Keratinocyte (primary cell): Measurements from ENCODE around the gene ZFYVE21. TPM values are rescaled to one million over a fixed set of nuclear protein-coding genes. Genes with fewer than 3 reads are reported as not detected.

Experiments
- DNase-seq: peaks from one replicate; pipeline ENCODE4 v3.0.0-alpha.2; 2011; ENCODE audit warnings: low read depth, missing footprints, low spot score
- FAIRE-seq: peaks from 2 replicates; lab custom pipeline; 2011; peaks lifted over from hg19 to GRCh38; lab: Jason Lieb, UNC
- H2AFZ ChIP-seq: 2 replicates; pipeline ENCODE4 v1.6.0; 2012; ENCODE audit warnings: low read length, control low read depth, inconsistent platforms; ENCODE audit not compliant: control insufficient read depth
- H3K27ac ChIP-seq: 2 replicates; pipeline ENCODE4 v1.5.1; 2011; ENCODE audit warnings: low read length; ENCODE audit not compliant: control insufficient read depth, insufficient read depth
- H3K27me3 ChIP-seq: 3 replicates; pipeline ENCODE4 v1.6.0; 2011; ENCODE audit warnings: low read length; ENCODE audit not compliant: control insufficient read depth, insufficient read depth; ENCODE audit errors: extremely low read depth
- H3K36me3 ChIP-seq, 2 experiments: 2 replicates in 1 of 2; 3 replicates in 1 of 2; pipeline ENCODE4 v1.5.1; 2011; ENCODE audit warnings: low read length in 2 of 2, mild to moderate bottlenecking in 1 of 2; ENCODE audit not compliant: control insufficient read depth in 2 of 2, insufficient read depth in 2 of 2; ENCODE audit errors: extremely low read depth in 1 of 2
- H3K4me1 ChIP-seq: 3 replicates; pipeline ENCODE4 v1.5.1; 2011; ENCODE audit warnings: low read length; ENCODE audit not compliant: control insufficient read depth, insufficient read depth; ENCODE audit errors: extremely low read depth
- H3K4me2 ChIP-seq: 3 replicates; pipeline ENCODE4 v1.6.0; 2011; ENCODE audit warnings: low read depth, low read length; ENCODE audit not compliant: control insufficient read depth, insufficient read depth; ENCODE audit errors: extremely low read depth
- H3K4me3 ChIP-seq, 3 experiments: fragments of 200-600 bp in 1 of 3; sonication (generic) in 1 of 3; 2 replicates in 2 of 3; 3 replicates in 1 of 3; pipeline ENCODE4 v1.5.1; 2011 to 2016; ENCODE audit warnings: low read length in 3 of 3, mild to moderate bottlenecking in 3 of 3, control low read depth in 2 of 3, inconsistent platforms in 1 of 3, low read depth in 1 of 3, mixed read lengths in 1 of 3, mixed run types in 1 of 3, moderate library complexity in 1 of 3; ENCODE audit not compliant: control insufficient read depth in 2 of 3, insufficient read depth in 2 of 3; ENCODE audit errors: extremely low read depth in 1 of 3
- H3K79me2 ChIP-seq: 2 replicates; pipeline ENCODE4 v1.6.0; 2012; ENCODE audit warnings: low read length; ENCODE audit not compliant: control insufficient read depth, insufficient read depth
- H3K9ac ChIP-seq: 3 replicates; pipeline ENCODE4 v1.6.0; 2011; ENCODE audit warnings: low read length; ENCODE audit not compliant: control insufficient read depth, insufficient read depth; ENCODE audit errors: extremely low read depth
- H3K9me1 ChIP-seq: 3 replicates; pipeline ENCODE4 v1.6.0; 2011; ENCODE audit warnings: low read length; ENCODE audit not compliant: control insufficient read depth, insufficient read depth; ENCODE audit errors: extremely low read depth
- H3K9me3 ChIP-seq: 2 replicates; pipeline ENCODE4 v1.5.1; 2012; ENCODE audit warnings: low read depth, low read length; ENCODE audit not compliant: control insufficient read depth
- H4K20me1 ChIP-seq: 3 replicates; pipeline ENCODE4 v1.6.0; 2011; ENCODE audit warnings: low read length; ENCODE audit not compliant: control insufficient read depth, insufficient read depth; ENCODE audit errors: extremely low read depth
- EZH2 ChIP-seq: IDR thresholded peaks from one replicate; pipeline ENCODE4 v1.6.1; 2012; ENCODE audit warnings: inconsistent platforms, mild to moderate bottlenecking, low read length, moderate library complexity
- dilution Hi-C: fragments of 300-500 bp; cut with MboI; formaldehyde crosslinking; loops from one replicate; pipeline ENCODE4 v1.7.0; 2020; ENCODE audit warnings: low sequenced_read_pairs; ENCODE audit not compliant: extremely low pct_ligation_motif_present
- polyA plus RNA-seq, 5 experiments: library from polyadenylated mRNA; depleted of rRNA in 3 of 5; stranded (reverse) in 3 of 5; stranded (forward) in 1 of 5; unstranded in 1 of 5; fragments of >200 nt; gene quantifications; 1 replicate in 1 of 5; 2 replicates in 3 of 5; 3 replicates in 1 of 5; pipeline versions ENCODE4 v1.2.1 to v1.2.3, GENCODE V29; 2011 to 2012; ENCODE audit warnings: missing spikeins in 2 of 5, low read depth in 1 of 5, low replicate concordance in 1 of 5
- TF ChIP-seq, protein P1 (sequence below), 3 experiments: IDR thresholded peaks in 1 of 3; conservative IDR thresholded peaks in 1 of 3; optimal IDR thresholded peaks in 1 of 3; 2 replicates in 2 of 3; 3 replicates in 1 of 3; pipeline versions ENCODE3 to v1.5.1; 2011; ENCODE audit warnings: low read length in 3 of 3, mild to moderate bottlenecking in 3 of 3, moderate library complexity in 2 of 3, control low read depth in 1 of 3, inconsistent platforms in 1 of 3; ENCODE audit not compliant: insufficient read depth in 2 of 3; ENCODE audit errors: extremely low read depth in 1 of 3

ZFYVE21 gene
- polyA plus RNA-seq, 1 donor (not counting 4 experiments of a cell fraction or from before 2014, with no cell fraction given): 116 TPM

DNA sequence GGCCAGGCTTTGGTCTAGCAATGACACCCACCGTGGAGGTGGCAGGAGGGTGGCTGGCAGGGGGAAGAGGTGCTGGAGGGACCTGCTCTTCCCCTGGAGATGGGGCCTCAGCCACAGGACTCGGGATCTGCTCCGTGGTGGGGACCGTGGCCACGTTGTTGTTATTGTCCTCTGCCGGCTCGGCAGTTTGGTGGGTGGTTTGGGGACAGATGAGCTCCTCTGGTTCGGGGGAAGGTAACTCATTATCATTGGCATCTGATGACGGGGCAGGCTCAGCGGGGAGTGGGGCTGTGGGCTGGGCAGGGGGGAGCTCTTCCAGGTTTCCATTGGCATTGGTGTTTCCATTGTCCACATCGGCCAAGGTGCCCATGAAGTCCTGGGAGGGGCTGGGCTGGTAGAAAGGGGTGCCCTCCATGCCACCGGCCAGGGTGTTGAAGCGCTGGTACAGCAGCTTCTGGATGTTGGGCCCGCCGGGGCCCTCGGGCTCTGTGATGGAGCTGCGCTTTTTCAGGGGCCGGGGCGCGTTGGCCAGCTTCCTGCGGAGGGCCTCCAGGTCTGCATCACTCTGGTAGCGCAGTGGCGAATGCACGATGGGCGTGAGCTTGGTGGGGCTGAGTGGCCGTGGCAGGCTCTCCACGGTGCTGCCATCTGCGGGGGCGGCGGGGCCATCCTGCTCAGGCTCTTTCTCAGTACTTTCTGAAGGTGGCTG, 24.3 kb downstream of the ZFYVE21 start:
- no peak for FAIRE-seq
- no peak overlapping the region for H3K9ac ChIP-seq
- no peak for DNase-seq

GRCh38 chr14:103740991-103741689, 25.5 kb downstream of the ZFYVE21 start:
- Histone ChIP-seq H3K79me2 (no peaks in the 10 kb centered on the region), H4K20me1 (no peaks in the 10 kb centered on the region), H3K9ac (no peak overlapping the region), H3K9me3 (no peaks in the 10 kb centered on the region), H3K36me3 (peaks cover 21 to 33% of the 10 kb centered on the region in 2 experiments), H3K27ac (no peak overlapping the region), H3K4me1 (no peaks in the 10 kb centered on the region), H3K9me1 (no peaks in the 10 kb centered on the region), H3K4me3 (no peak overlapping the region), H2AFZ (no peak overlapping the region), H3K27me3 (no peaks in the 10 kb centered on the region), H3K4me2 (no peak overlapping the region)
- DNase-seq (no peak), FAIRE-seq (no peak)
- dilution Hi-C loops: no loop called here
- TF ChIP-seq EZH2: no peak
- TF ChIP-seq, protein P1, sequence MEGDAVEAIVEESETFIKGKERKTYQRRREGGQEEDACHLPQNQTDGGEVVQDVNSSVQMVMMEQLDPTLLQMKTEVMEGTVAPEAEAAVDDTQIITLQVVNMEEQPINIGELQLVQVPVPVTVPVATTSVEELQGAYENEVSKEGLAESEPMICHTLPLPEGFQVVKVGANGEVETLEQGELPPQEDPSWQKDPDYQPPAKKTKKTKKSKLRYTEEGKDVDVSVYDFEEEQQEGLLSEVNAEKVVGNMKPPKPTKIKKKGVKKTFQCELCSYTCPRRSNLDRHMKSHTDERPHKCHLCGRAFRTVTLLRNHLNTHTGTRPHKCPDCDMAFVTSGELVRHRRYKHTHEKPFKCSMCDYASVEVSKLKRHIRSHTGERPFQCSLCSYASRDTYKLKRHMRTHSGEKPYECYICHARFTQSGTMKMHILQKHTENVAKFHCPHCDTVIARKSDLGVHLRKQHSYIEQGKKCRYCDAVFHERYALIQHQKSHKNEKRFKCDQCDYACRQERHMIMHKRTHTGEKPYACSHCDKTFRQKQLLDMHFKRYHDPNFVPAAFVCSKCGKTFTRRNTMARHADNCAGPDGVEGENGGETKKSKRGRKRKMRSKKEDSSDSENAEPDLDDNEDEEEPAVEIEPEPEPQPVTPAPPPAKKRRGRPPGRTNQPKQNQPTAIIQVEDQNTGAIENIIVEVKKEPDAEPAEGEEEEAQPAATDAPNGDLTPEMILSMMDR (optimal IDR thresholded peaks at IDR 0.05 in 1 of 3, IDR thresholded peaks at IDR 0.05 in 1 of 3, conservative IDR thresholded peaks at IDR 0.05 in 1 of 3; ENCODE audit: extremely low read depth in 1 of 3, insufficient read depth in 2 of 3, low read length in 3 of 3): no peak

More for the DNA sequence above, 24.3 kb downstream of the ZFYVE21 start:
- Histone ChIP-seq H3K79me2 (no peaks in the 10 kb centered on the region), H3K36me3 (peaks cover 20 to 37% of the 10 kb centered on the region in 2 experiments), H3K27me3 (no peaks in the 10 kb centered on the region), H3K4me1 (no peaks in the 10 kb centered on the region), H3K9me1 (no peaks in the 10 kb centered on the region), H3K27ac (no peak overlapping the region), H3K4me2 (no peak overlapping the region), H3K4me3 (no peak overlapping the region), H3K9me3 (no peaks in the 10 kb centered on the region), H2AFZ (no peak overlapping the region), H4K20me1 (no peaks in the 10 kb centered on the region)
- TF ChIP-seq EZH2: no peak
- TF ChIP-seq, protein P1 (optimal IDR thresholded peaks at IDR 0.05 in 1 of 3, IDR thresholded peaks at IDR 0.05 in 1 of 3, conservative IDR thresholded peaks at IDR 0.05 in 1 of 3; ENCODE audit: extremely low read depth in 1 of 3, insufficient read depth in 2 of 3, low read length in 3 of 3): no peak
- dilution Hi-C loops: no loop called here
